Uterus (tissue), 4 donors: ENCODE results near the gene NDEL1. TPM values are rescaled to one million over a fixed set of nuclear protein-coding genes. Genes with fewer than 3 reads are reported as not detected.
A peak's percentile ranks its signal among the peaks of the same experiment; 100 is the strongest.

Experiments
- DNase-seq, 2 donors: peaks; one replicate each; pipeline ENCODE4 v3.0.0-alpha.2; 2019 to 2020
- H3K27ac ChIP-seq, 2 donors: fragments of 200-600 bp; sonication (generic); 1 replicate in 1 of 2; 2 replicates in 1 of 2; pipeline ENCODE4 v1.5.1; 2016 to 2018
- H3K27me3 ChIP-seq, 2 donors: fragments of 200-600 bp; sonication (generic); one replicate each; pipeline ENCODE4 v1.5.1; 2018 to 2019; ENCODE audit warnings: control low read depth in 1 of 2
- H3K36me3 ChIP-seq, 2 donors: fragments of 200-600 bp; sonication (generic); one replicate each; pipeline ENCODE4 v1.5.1; 2019; ENCODE audit warnings: control low read depth in 1 of 2
- H3K4me1 ChIP-seq, 2 donors: fragments of 200-600 bp; sonication (generic); one replicate each; pipeline ENCODE4 v1.5.1; 2018 to 2019; ENCODE audit warnings: control low read depth in 1 of 2
- H3K4me3 ChIP-seq, 2 donors: fragments of 200-600 bp; sonication (generic); 1 replicate in 1 of 2; 2 replicates in 1 of 2; pipeline ENCODE4 v1.5.1; 2018 to 2019; ENCODE audit warnings: mild to moderate bottlenecking in 1 of 2
- H3K9me3 ChIP-seq, 2 donors: fragments of 200-600 bp; sonication (generic); one replicate each; pipeline ENCODE4 v1.5.1; 2019; ENCODE audit warnings: control low read depth in 1 of 2
- POLR2A ChIP-seq, 2 donors: fragments of 450-650 bp; IDR thresholded peaks; one replicate each; pipeline ENCODE4 v1.6.1; 2016; ENCODE audit warnings: antibody characterized with exemption in 2 of 2, mild to moderate bottlenecking in 1 of 2, moderate library complexity in 1 of 2
- intact Hi-C: fragments of 100-400 bp; cut with DNase I; formaldehyde crosslinking; loops from one replicate; pipeline ENCODE4 v1.15.1; 2023; ENCODE audit warnings: low total_unique reads
- total RNA-seq, 4 donors: library from RNA; depleted of rRNA in 3 of 4; stranded (reverse); fragments of >200 nt in 3 of 4; gene quantifications; one replicate each; pipeline versions ENCODE4 v1.1.0 to v1.2.4, GENCODE V29; 2014 to 2023
- TF ChIP-seq, protein P1 (sequence below), 4 experiments: fragments of 200-600 bp in 2 of 4; fragments of 450-650 bp in 2 of 4; sonication (generic) in 2 of 4; IDR thresholded peaks; one replicate each; pipeline ENCODE4 v1.5.1; 2016 to 2019; ENCODE audit warnings: antibody characterized with exemption in 4 of 4, mild to moderate bottlenecking in 2 of 4, moderate library complexity in 1 of 4
- donor health status: DM: yes; HTN: yes; CAD: no.

Gene NDEL1
- total RNA-seq, 4 donors from 2014 or later: 19.5 to 114 (median 63.8) TPM

DNA sequence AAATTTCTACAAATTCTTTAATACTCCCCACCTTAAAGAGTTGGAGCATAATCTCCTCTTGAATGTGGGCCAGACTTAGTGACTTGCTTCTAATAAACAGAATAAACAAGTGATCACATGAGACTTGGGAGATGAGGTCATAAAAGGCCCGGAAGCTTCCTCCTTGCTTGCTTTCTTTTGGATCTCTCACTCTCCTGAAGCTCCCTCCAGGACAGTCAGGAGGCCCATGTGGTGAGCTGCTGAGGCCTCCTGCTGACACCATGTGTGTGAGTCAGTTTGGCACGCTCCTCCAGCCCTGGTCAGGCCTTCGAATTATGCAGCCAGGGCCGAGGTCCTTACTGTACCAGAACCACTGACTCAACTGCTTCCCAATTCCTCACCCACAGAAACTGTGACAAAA lies 53.2 kb downstream of the NDEL1 start:
- intact Hi-C loops: no loop called here
- Histone ChIP-seq H3K36me3 (no peaks in the 10 kb centered on the region), H3K27ac (peak overlapping the region; percentile 11 to 45), H3K4me3 (no peak overlapping the region), H3K27me3 (no peaks in the 10 kb centered on the region), H3K4me1 (no peaks in the 10 kb centered on the region), H3K9me3 (no peaks in the 10 kb centered on the region)
- peak; percentile 59 to 64 for DNase-seq
- TF ChIP-seq, protein P1, sequence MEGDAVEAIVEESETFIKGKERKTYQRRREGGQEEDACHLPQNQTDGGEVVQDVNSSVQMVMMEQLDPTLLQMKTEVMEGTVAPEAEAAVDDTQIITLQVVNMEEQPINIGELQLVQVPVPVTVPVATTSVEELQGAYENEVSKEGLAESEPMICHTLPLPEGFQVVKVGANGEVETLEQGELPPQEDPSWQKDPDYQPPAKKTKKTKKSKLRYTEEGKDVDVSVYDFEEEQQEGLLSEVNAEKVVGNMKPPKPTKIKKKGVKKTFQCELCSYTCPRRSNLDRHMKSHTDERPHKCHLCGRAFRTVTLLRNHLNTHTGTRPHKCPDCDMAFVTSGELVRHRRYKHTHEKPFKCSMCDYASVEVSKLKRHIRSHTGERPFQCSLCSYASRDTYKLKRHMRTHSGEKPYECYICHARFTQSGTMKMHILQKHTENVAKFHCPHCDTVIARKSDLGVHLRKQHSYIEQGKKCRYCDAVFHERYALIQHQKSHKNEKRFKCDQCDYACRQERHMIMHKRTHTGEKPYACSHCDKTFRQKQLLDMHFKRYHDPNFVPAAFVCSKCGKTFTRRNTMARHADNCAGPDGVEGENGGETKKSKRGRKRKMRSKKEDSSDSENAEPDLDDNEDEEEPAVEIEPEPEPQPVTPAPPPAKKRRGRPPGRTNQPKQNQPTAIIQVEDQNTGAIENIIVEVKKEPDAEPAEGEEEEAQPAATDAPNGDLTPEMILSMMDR (IDR thresholded peaks at IDR 0.05): peak in 1 of 4 experiments; percentile 6
- no peak for TF ChIP-seq POLR2A (IDR thresholded peaks at IDR 0.05)

DNA sequence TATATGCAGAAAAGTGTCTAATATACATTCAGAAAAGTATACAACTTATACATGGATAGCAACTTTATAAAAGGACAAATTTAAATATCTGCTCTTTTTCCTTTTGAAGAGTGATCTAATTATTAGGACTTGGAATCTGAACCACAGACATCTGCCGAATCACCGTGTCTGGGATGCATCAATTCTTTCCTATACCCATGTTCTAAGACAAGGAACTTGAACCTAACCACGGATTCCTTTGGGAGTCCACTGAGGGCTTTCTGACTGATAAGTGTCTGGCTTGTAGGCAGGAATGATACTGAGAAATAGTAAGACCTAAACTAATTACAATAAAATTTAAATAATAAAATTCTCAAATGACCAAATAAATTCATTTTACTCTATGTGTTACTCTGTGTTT lies 54.2 kb downstream of the NDEL1 start:
- Histone ChIP-seq H3K27me3 (no peaks in the 10 kb centered on the region), H3K4me1 (no peaks in the 10 kb centered on the region), H3K36me3 (no peaks in the 10 kb centered on the region), H3K27ac (no peak overlapping the region), H3K9me3 (no peaks in the 10 kb centered on the region), H3K4me3 (no peak overlapping the region)
- no peak for DNase-seq
- TF ChIP-seq POLR2A (IDR thresholded peaks at IDR 0.05): no peak
- TF ChIP-seq, protein P1 (IDR thresholded peaks at IDR 0.05): no peak
- intact Hi-C loops: no loop called here

DNA sequence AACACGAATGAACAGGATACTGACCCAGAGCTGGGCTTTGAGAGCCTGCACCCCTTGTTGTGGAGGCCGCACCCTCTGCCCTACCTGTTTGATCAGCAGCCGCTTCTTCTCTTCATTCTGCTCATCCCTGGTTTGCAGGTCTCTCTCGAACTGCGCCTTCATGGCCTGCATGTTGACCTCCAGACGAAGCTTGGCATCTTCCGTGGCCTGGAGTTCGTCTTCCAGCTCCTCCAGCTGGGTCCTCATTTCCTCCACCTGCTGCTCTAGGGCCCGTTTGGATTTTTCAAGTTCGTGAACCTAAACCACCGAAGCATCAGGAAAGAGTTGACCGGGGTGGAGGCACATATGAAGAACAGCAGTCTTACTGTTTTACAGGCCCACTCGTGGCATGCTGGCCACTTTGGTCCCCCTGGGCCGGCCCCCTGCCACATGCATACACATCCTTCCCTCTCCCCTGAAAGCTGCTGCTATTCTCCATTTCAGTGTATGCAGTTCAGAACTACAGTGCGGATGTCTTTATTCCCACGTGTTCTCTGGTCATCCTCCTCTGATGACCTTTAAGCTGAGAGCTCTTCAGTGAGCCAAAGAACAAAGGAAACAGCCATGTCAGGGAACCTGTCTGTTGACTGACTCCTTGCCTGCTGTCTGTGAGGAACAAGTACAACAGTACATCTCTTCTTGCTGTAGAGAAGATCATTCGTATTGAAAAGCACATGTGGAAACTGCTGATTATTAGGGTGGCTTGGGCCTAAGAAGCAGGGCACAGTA lies 54.8 kb downstream of the NDEL1 start:
- intact Hi-C loops: no loop called here
- DNase-seq: no peak
- H3K36me3 ChIP-seq: no peaks in the 10 kb centered on the region

DNA sequence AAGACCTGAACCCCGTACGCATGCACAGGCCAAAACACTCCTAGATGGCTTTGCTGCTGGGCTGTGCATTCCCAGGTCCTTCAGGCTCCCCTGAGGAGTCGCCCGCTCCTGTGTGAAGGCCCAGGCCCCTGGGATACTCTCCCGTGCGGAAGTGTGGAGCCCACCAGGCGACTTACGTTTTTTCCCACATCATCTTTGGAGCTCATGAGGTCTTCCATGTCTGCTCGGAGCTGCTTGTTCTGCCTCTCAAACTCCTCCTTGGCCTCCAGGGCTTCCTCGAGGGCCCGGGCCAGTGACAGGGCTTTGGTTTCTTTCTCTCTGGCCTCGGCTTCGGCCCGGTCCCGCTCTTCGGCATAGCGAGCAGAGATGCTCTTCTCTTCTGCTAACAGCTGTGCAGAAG lies 56.4 kb downstream of the NDEL1 start:
- intact Hi-C loops: no loop called here
- no peak for TF ChIP-seq POLR2A (IDR thresholded peaks at IDR 0.05)
- TF ChIP-seq, protein P1 (IDR thresholded peaks at IDR 0.05): no peak
- Histone ChIP-seq H3K4me1 (no peaks in the 10 kb centered on the region), H3K4me3 (no peak overlapping the region), H3K27me3 (no peaks in the 10 kb centered on the region), H3K36me3 (no peaks in the 10 kb centered on the region), H3K27ac (no peak overlapping the region), H3K9me3 (no peaks in the 10 kb centered on the region)
- DNase-seq: no peak

More for the DNA sequence above, 54.8 kb downstream of the NDEL1 start:
- H3K9me3 ChIP-seq: no peaks in the 10 kb centered on the region
- TF ChIP-seq POLR2A (IDR thresholded peaks at IDR 0.05): no peak
- TF ChIP-seq, protein P1 (IDR thresholded peaks at IDR 0.05): no peak
- H3K27ac ChIP-seq: no peak overlapping the region
- H3K27me3 ChIP-seq: no peaks in the 10 kb centered on the region
- no peaks in the 10 kb centered on the region for H3K4me1 ChIP-seq
- no peak overlapping the region for H3K4me3 ChIP-seq

DNA sequence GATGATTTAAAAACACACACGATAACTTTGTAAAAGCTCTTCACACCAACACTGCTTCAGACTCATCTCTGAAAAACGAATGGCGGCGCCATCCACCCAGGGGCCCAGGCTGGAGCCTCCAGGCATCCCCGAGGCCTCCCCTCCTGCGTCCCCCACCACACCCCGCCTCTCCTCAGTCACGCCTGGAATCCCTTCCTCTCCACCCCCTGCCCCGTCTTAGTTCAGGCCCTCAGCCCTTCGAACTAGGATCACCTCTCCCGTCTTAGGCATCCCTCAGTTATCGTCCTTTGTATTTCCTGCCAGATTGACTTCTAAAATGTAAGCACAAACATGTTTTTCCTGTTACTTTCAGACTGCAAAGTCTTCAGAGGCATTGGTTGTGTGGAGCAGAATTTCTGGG lies 58.3 kb downstream of the NDEL1 start:
- Histone ChIP-seq H3K4me1 (no peaks in the 10 kb centered on the region), H3K27ac (no peak overlapping the region), H3K27me3 (no peaks in the 10 kb centered on the region), H3K9me3 (no peaks in the 10 kb centered on the region), H3K36me3 (no peaks in the 10 kb centered on the region), H3K4me3 (no peak overlapping the region)
- no peak for DNase-seq
- TF ChIP-seq, protein P1 (IDR thresholded peaks at IDR 0.05): no peak
- TF ChIP-seq POLR2A (IDR thresholded peaks at IDR 0.05): no peak
- intact Hi-C loops: no loop called here
